Fibroblast of villous mesenchyme (primary cell): ENCODE data around the gene ALPK1. TPM values are rescaled to one million over a fixed set of nuclear protein-coding genes. Genes with fewer than 3 reads are reported as not detected.
"Not testable (repeated sequence)": the region's sequence is repeated elsewhere in the genome, so short reads cannot be mapped to it uniquely, and the experiment has no call there.

Experiments used
- DNase-seq: peaks from one replicate; pipeline ENCODE4 v3.0.0-alpha.2; 2010; ENCODE audit warnings: low read depth
- H3K4me3 ChIP-seq: 2 replicates; pipeline ENCODE4 v1.5.1; 2011; ENCODE audit warnings: low read depth, mild to moderate bottlenecking, low read length
- total RNA-seq: library from RNA; depleted of rRNA; stranded (reverse); fragments of >200 nt; gene quantifications from 2 replicates; pipeline ENCODE4 v1.2.3, GENCODE V29; 2012
- TF ChIP-seq, protein P1 (sequence below): IDR thresholded peaks from 2 replicates; pipeline ENCODE4 v1.5.1; 2012; ENCODE audit warnings: low read depth, mild to moderate bottlenecking, low read length; ENCODE audit not compliant: insufficient read depth

ALPK1 gene
- total RNA-seq, 1 donor = 25.5 TPM

- H3K4me3 ChIP-seq = no peak overlapping the region
- TF ChIP-seq, protein P1, sequence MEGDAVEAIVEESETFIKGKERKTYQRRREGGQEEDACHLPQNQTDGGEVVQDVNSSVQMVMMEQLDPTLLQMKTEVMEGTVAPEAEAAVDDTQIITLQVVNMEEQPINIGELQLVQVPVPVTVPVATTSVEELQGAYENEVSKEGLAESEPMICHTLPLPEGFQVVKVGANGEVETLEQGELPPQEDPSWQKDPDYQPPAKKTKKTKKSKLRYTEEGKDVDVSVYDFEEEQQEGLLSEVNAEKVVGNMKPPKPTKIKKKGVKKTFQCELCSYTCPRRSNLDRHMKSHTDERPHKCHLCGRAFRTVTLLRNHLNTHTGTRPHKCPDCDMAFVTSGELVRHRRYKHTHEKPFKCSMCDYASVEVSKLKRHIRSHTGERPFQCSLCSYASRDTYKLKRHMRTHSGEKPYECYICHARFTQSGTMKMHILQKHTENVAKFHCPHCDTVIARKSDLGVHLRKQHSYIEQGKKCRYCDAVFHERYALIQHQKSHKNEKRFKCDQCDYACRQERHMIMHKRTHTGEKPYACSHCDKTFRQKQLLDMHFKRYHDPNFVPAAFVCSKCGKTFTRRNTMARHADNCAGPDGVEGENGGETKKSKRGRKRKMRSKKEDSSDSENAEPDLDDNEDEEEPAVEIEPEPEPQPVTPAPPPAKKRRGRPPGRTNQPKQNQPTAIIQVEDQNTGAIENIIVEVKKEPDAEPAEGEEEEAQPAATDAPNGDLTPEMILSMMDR = no peak
- no peak for DNase-seq
Observed at GRCh38 chr4:112299721-112300120, 2.6 kb downstream of the ALPK1 start.

DNA sequence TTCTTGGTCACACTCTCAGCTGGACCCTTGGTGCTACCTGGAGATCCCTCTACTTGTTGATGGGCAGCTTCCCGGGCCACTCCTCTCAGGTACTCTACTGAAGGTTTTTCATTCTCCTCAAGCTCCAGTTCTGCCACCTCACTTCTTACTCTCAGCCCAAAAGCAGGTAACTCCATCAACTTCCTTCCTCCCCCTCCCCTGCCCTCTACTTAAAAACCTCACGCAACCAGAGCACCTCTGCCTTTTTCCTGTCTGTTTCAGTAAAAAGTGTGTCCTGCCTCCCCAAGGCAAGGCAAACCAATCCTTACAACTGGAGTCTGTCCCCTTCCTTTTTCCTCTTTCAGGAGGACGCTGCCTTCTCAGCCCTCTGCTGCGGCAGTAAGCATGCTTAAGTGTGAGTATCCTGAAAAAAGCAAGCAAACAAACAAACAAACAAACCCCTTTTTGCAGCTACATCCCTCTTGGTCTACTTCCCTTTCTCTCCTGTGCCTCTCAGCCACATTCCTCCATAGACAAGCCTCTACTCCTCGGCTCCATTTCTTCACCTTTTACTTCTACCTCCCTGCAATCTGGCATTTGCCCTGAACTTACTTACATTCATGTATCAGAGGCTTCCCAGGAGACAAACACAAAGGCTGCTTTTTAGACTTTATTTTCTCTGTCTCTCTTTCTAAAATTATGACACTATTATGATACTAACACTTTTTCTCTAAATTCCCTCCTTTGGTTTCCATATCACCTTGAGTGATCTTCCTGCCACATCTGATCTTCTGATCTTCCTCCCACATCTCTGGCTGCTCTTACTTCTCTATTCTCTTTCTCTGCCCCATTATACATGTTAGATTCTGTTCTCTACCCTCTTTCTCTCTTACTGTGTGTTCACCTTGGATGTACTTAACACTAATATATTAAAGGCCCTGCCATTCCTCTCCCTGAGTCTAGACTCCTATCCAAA, 5.4 kb downstream of the ALPK1 start:
- TF ChIP-seq, protein P1 = no peak
- no peak for DNase-seq
- no peak overlapping the region for H3K4me3 ChIP-seq

DNA sequence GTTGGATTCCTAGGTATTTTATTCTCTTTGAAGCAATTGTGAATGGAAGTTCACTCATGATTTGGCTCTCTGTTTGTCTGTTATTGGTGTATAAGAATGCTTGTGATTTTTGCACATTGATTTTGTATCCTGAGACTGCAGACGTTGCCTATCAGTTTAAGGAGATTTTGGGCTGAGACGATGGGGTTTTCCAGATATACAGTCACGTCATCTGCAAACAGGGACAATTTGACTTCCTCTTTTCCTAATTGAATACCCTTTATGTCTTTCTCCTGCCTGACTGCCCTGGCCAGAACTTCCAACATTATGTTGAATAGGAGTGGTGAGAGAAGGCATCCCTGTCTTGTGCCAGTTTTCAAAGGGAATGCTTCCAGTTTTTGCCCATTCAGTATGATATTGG, 8.3 kb downstream of the ALPK1 start:
- not testable (repeated sequence) for H3K4me3 ChIP-seq, DNase-seq

DNA sequence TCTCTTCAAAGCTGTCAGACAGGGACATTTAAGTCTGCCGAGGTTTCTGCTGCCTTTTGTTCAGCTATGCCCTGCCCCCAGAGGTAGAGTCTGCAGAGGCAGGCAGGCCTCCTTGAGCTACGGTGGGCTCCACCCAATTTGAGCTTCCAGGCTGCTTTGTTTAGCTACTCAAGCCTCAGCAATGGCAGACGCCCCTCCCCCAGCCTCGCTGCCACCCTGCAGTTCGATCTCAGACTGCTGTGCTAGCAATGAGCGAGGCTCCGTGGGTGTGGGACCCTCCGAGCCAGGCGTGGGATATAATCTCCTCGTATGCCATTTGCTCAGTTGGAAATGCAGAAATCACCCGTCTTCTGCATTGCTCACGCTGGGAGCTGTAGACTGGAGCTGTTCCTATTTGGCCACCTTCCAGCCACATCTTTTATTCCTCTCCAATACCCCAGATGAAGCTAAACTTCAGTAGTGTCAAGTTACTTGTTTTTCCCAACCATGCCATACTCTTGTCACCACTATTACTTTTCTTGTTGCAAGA, 12.2 kb downstream of the ALPK1 start:
- DNase-seq = peak; percentile 36
- H3K4me3 ChIP-seq = not testable (repeated sequence)

- no peak overlapping the region for H3K4me3 ChIP-seq
- DNase-seq = no peak
- TF ChIP-seq, protein P1 = no peak
Observed at GRCh38 chr4:112311516-112311915, 14.3 kb downstream of the ALPK1 start.

GRCh38 chr4:112312610-112313239, 15.6 kb downstream of the ALPK1 start:
- no peak for DNase-seq
- no peak overlapping the region for H3K4me3 ChIP-seq
- TF ChIP-seq, protein P1 = no peak

- TF ChIP-seq, protein P1 = no peak
- DNase-seq = no peak
- no peak overlapping the region for H3K4me3 ChIP-seq
Observed at GRCh38 chr4:112315446-112315845, 18.3 kb downstream of the ALPK1 start.
